ENCODE measurements around the gene RRP8. TPM values are rescaled to one million over a fixed set of nuclear protein-coding genes. Genes with fewer than 3 reads are reported as not detected.

RRP8 gene
- total RNA-seq, 1 experiment from 2014 or later = 16.0 TPM

DNA sequence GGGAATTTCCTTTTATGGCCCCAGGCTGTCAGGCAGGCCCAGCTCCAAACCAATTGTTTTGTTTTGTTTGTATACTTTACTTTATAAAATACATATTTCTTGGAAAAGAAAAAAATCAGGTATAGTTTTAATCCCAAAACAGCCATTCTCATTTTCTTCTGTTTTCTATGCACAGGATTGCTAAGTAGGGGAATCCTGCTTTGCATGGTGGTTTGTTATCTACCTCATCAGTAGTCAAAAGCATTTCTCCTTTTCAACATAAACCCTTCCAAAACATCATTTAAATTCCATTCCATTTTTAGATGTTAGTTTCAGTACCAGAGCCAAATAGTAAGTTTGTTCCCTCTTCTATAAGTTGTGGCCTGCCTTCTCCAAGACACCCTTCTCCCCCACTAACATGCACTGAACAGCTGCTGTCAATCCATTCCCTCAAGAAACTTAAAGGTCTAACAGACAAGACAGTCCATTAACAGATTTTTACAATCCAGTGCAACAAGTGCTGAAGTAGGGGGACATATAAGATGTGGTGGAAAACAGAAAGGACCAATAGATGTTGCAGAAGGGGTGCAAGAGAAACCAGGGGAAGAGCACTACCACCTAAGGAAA, 3.9 kb upstream of the RRP8 start:
- H4K8ac ChIP-seq (replicated peaks; ENCODE audit: insufficient read length, low read depth, low read length) = no peak overlapping the region
- H3K4me3 Mint-ChIP-seq = peak overlapping the region in 1 of 2 experiments; percentile 45; a peak in 2 of 5 replicates
- peak overlapping the region; percentile 50 for H3K18ac ChIP-seq (ENCODE audit: insufficient read length, low read depth, low read length)
- no peak overlapping the region for H3K4me2 ChIP-seq (ENCODE audit: insufficient read depth, insufficient read length, low read length)
- TF ChIP-seq, protein P1, sequence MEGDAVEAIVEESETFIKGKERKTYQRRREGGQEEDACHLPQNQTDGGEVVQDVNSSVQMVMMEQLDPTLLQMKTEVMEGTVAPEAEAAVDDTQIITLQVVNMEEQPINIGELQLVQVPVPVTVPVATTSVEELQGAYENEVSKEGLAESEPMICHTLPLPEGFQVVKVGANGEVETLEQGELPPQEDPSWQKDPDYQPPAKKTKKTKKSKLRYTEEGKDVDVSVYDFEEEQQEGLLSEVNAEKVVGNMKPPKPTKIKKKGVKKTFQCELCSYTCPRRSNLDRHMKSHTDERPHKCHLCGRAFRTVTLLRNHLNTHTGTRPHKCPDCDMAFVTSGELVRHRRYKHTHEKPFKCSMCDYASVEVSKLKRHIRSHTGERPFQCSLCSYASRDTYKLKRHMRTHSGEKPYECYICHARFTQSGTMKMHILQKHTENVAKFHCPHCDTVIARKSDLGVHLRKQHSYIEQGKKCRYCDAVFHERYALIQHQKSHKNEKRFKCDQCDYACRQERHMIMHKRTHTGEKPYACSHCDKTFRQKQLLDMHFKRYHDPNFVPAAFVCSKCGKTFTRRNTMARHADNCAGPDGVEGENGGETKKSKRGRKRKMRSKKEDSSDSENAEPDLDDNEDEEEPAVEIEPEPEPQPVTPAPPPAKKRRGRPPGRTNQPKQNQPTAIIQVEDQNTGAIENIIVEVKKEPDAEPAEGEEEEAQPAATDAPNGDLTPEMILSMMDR (conservative IDR thresholded peaks at IDR 0.05) = no peak
- H2AFZ ChIP-seq (ENCODE audit: low read length) = no peak overlapping the region
- H2BK5ac ChIP-seq (ENCODE audit: insufficient read length, low read length) = no peak overlapping the region
- H4K5ac ChIP-seq (ENCODE audit: insufficient read length, low read depth, low read length) = no peak overlapping the region
- no peaks in the 10 kb centered on the region for H4K20me1 ChIP-seq (ENCODE audit: control insufficient read depth, insufficient read depth, insufficient read length)
- peak overlapping the region; percentile 26 for H2BK120ac ChIP-seq (ENCODE audit: low read depth, low read length, poor library complexity, severe bottlenecking)
- H3K27ac ChIP-seq (ENCODE audit: insufficient read length, low read depth, low read length) = peak overlapping the region; percentile 18
- no peak overlapping the region for H4K91ac ChIP-seq (ENCODE audit: insufficient read length, low read depth, low read length)
- no peak overlapping the region for H2AK5ac ChIP-seq (ENCODE audit: insufficient read length, low read length)
- no peak overlapping the region; the same call in 1 of the 2 replicates for H3K4ac ChIP-seq (ENCODE audit: low read depth, low read length)
- no peaks in the 10 kb centered on the region for H3K9me3 ChIP-seq (ENCODE audit: control insufficient read depth, low read depth, low read length)
- peaks cover 7% of the 10 kb centered on the region; the same call in 1 of the 2 replicates for H3K79me2 ChIP-seq (ENCODE audit: insufficient read depth, low read length)
- no peak overlapping the region for H2BK12ac ChIP-seq (ENCODE audit: insufficient read length, low read depth, low read length)
- peaks cover 21% of the 10 kb centered on the region for H3K23me2 ChIP-seq (ENCODE audit: insufficient read length, low read depth, low read length, poor library complexity, severe bottlenecking)
- H3K36me3 Mint-ChIP-seq (ENCODE audit: insufficient read depth in 1 of 3, low read depth in 3 of 3) = peaks cover 32 to 51% (median 46%) of the 10 kb centered on the region in 3 experiments; a peak in 6 of 7 replicates
- no peak for DNase-seq
- H3K4me1 ChIP-seq (ENCODE audit: insufficient read depth, low read length) = peaks cover 3% of the 10 kb centered on the region; the same call in 1 of the 2 replicates
- no peak overlapping the region for H3K23ac ChIP-seq (ENCODE audit: insufficient read length, low read depth, low read length)
- H3K27ac Mint-ChIP-seq = peak overlapping the region in 2 of 3 experiments; percentile 96 to 97; a peak in 4 of 7 replicates
- H3K56ac ChIP-seq (ENCODE audit: insufficient read length, low read depth, low read length) = no peak overlapping the region
- peak overlapping the region; percentile 37 for H3T11ph ChIP-seq (ENCODE audit: low read length)
- H3K9ac ChIP-seq (ENCODE audit: extremely low read depth, insufficient read length, low read length) = no peak overlapping the region
- no peaks in the 10 kb centered on the region for H3K9me3 Mint-ChIP-seq
- H3K79me1 ChIP-seq (ENCODE audit: insufficient read depth, low read depth, low read length, poor library complexity, severe bottlenecking) = no peaks in the 10 kb centered on the region
- H2BK15ac ChIP-seq (ENCODE audit: low read depth, low read length) = no peak overlapping the region
- H3K27me3 ChIP-seq (ENCODE audit: insufficient read depth, low read length) = no peaks in the 10 kb centered on the region
- no peak overlapping the region for H3K14ac ChIP-seq (ENCODE audit: insufficient read depth, low read length)
- no peaks in the 10 kb centered on the region; the same call in 1 of the 2 replicates for H3K27me3 Mint-ChIP-seq (ENCODE audit: low read depth)
- no peak overlapping the region for H2BK20ac ChIP-seq (ENCODE audit: low read depth, low read length, poor library complexity, severe bottlenecking)
- H3K4me1 Mint-ChIP-seq = peaks cover 24% of the 10 kb centered on the region in 2 experiments
